ENCODE measurements around the gene GALNT7. TPM values are rescaled to one million over a fixed set of nuclear protein-coding genes. Genes with fewer than 3 reads are reported as not detected.

GALNT7 gene
- total RNA-seq, 1 donor from 2014 or later = 33.1 TPM

- Mint-ChIP-seq H3K27ac (peak within 1 kb of the TSS; percentile 99), H3K36me3 (ENCODE audit: low read depth) (peaks cover 44% of the 10 kb centered on the region), H3K4me1 (ENCODE audit: low read depth) (peaks cover 44% of the 10 kb centered on the region), H3K27me3 (ENCODE audit: low read depth) (no peaks in the 10 kb centered on the region), H3K4me3 (ENCODE audit: low read depth) (peak within 1 kb of the TSS; percentile 97), H3K9me3 (no peaks in the 10 kb centered on the region)
- intact Hi-C loops (cut with micrococcal nuclease) = loop anchor here (1.0 to 10.0 kb wide), 6 partner anchors 15 to 951 kb away; partner anchors contain the start of genes CEP44, FBXO8, GALNT7 and SAP30
- DNase-seq (ENCODE audit: low spot score) = peak; percentile 100
These were observed 165.7 kb downstream of the GALNT7 start, which contains the start of gene HMGB2 for GRCh38 chr4:173334085-173334890. Gene HMGB2, minus strand, starts transcription at chr4:173334358. Its CDS starts 709 bp downstream, at chr4:173333649.

- DNase-seq (ENCODE audit: low spot score) = peak; percentile 59
- peaks cover 40% of the 10 kb centered on the region for H3K4me1 Mint-ChIP-seq (ENCODE audit: low read depth)
- H3K36me3 Mint-ChIP-seq (ENCODE audit: low read depth) = peaks cover 35% of the 10 kb centered on the region
- peak overlapping the region; percentile 99 for H3K27ac Mint-ChIP-seq
- no peaks in the 10 kb centered on the region for H3K9me3 Mint-ChIP-seq
- no peaks in the 10 kb centered on the region for H3K27me3 Mint-ChIP-seq (ENCODE audit: low read depth)
- intact Hi-C loops (cut with micrococcal nuclease) = loop anchor here (1.0 to 10.0 kb wide), 6 partner anchors 16 to 950 kb away; partner anchors contain the start of genes CEP44, FBXO8, GALNT7 and SAP30
- peak overlapping the region; percentile 97 for H3K4me3 Mint-ChIP-seq (ENCODE audit: low read depth)
These were observed 166.5 kb downstream of the GALNT7 start for GRCh38 chr4:173334891-173335752.

- Mint-ChIP-seq H3K36me3 (ENCODE audit: low read depth) (peaks cover 18% of the 10 kb centered on the region), H3K4me3 (ENCODE audit: low read depth) (no peak overlapping the region), H3K27me3 (ENCODE audit: low read depth) (no peaks in the 10 kb centered on the region), H3K27ac (peak overlapping the region; percentile 2), H3K4me1 (ENCODE audit: low read depth) (peaks cover 24% of the 10 kb centered on the region), H3K9me3 (no peaks in the 10 kb centered on the region)
- DNase-seq (ENCODE audit: low spot score) = no peak
- intact Hi-C loops (cut with micrococcal nuclease) = loop anchor here (10.0 kb wide), 1 partner anchor 947 kb away; the partner anchor contains the start of genes CEP44 and FBXO8
These were observed 168.9 kb downstream of the GALNT7 start for GRCh38 chr4:173337463-173337862.

- no peak overlapping the region for H3K4me3 Mint-ChIP-seq (ENCODE audit: low read depth)
- H3K4me1 Mint-ChIP-seq (ENCODE audit: low read depth) = peaks cover 9% of the 10 kb centered on the region
- intact Hi-C loops (cut with micrococcal nuclease) = no loop called here
These were observed 175.3 kb downstream of the GALNT7 start for GRCh38 chr4:173343832-173344397.

GRCh38 chr4:173345648-173346047, 177.0 kb downstream of the GALNT7 start:
- Mint-ChIP-seq H3K27me3 (ENCODE audit: low read depth) (peaks cover 4% of the 10 kb centered on the region), H3K4me1 (ENCODE audit: low read depth) (peaks cover 9% of the 10 kb centered on the region), H3K36me3 (ENCODE audit: low read depth) (no peaks in the 10 kb centered on the region), H3K9me3 (no peaks in the 10 kb centered on the region), H3K4me3 (ENCODE audit: low read depth) (no peak overlapping the region), H3K27ac (no peak overlapping the region)
- intact Hi-C loops (cut with micrococcal nuclease) = no loop called here
- no peak for DNase-seq (ENCODE audit: low spot score)

More at GRCh38 chr4:173343832-173344397, 175.3 kb downstream of the GALNT7 start:
- no peak overlapping the region for H3K27ac Mint-ChIP-seq
- H3K27me3 Mint-ChIP-seq (ENCODE audit: low read depth) = peaks cover 1% of the 10 kb centered on the region
- H3K36me3 Mint-ChIP-seq (ENCODE audit: low read depth) = no peaks in the 10 kb centered on the region
- H3K9me3 Mint-ChIP-seq = no peaks in the 10 kb centered on the region
- DNase-seq (ENCODE audit: low spot score) = no peak

GRCh38 chr4:173346074-173346473, 177.5 kb downstream of the GALNT7 start:
- H3K4me3 Mint-ChIP-seq (ENCODE audit: low read depth) = no peak overlapping the region
- H3K27ac Mint-ChIP-seq = no peak overlapping the region
- peaks cover 7% of the 10 kb centered on the region for H3K27me3 Mint-ChIP-seq (ENCODE audit: low read depth)
- H3K9me3 Mint-ChIP-seq = no peaks in the 10 kb centered on the region
- no peak for DNase-seq (ENCODE audit: low spot score)
- H3K4me1 Mint-ChIP-seq (ENCODE audit: low read depth) = peaks cover 9% of the 10 kb centered on the region
- intact Hi-C loops (cut with micrococcal nuclease) = no loop called here
- no peaks in the 10 kb centered on the region for H3K36me3 Mint-ChIP-seq (ENCODE audit: low read depth)

GRCh38 chr4:173347467-173347866, 178.9 kb downstream of the GALNT7 start:
- peaks cover 9% of the 10 kb centered on the region for H3K4me1 Mint-ChIP-seq (ENCODE audit: low read depth)
- H3K36me3 Mint-ChIP-seq (ENCODE audit: low read depth) = no peaks in the 10 kb centered on the region
- intact Hi-C loops (cut with micrococcal nuclease) = no loop called here
- H3K4me3 Mint-ChIP-seq (ENCODE audit: low read depth) = no peak overlapping the region
- no peak for DNase-seq (ENCODE audit: low spot score)
- H3K27me3 Mint-ChIP-seq (ENCODE audit: low read depth) = peaks cover 7% of the 10 kb centered on the region
- H3K9me3 Mint-ChIP-seq = no peaks in the 10 kb centered on the region
- H3K27ac Mint-ChIP-seq = no peak overlapping the region

- DNase-seq (ENCODE audit: low spot score) = no peak
- Mint-ChIP-seq H3K4me1 (ENCODE audit: low read depth) (peaks cover 4% of the 10 kb centered on the region), H3K9me3 (no peaks in the 10 kb centered on the region), H3K27ac (no peak overlapping the region), H3K27me3 (ENCODE audit: low read depth) (peaks cover 13% of the 10 kb centered on the region), H3K4me3 (ENCODE audit: low read depth) (no peak overlapping the region), H3K36me3 (ENCODE audit: low read depth) (peaks cover 3% of the 10 kb centered on the region)
- intact Hi-C loops (cut with micrococcal nuclease) = no loop called here
These were observed 189.3 kb downstream of the GALNT7 start for GRCh38 chr4:173357939-173358338.

GRCh38 chr4:173360587-173361221, 192.1 kb downstream of the GALNT7 start:
- peaks cover 2% of the 10 kb centered on the region for H3K27me3 Mint-ChIP-seq (ENCODE audit: low read depth)
- peaks cover 12% of the 10 kb centered on the region for H3K4me1 Mint-ChIP-seq (ENCODE audit: low read depth)
- H3K27ac Mint-ChIP-seq = no peak overlapping the region
- intact Hi-C loops (cut with micrococcal nuclease) = no loop called here
- H3K9me3 Mint-ChIP-seq = no peaks in the 10 kb centered on the region
- H3K36me3 Mint-ChIP-seq (ENCODE audit: low read depth) = peaks cover 19% of the 10 kb centered on the region
- no peak overlapping the region for H3K4me3 Mint-ChIP-seq (ENCODE audit: low read depth)
- DNase-seq (ENCODE audit: low spot score) = no peak

- peaks cover 2% of the 10 kb centered on the region for H3K27me3 Mint-ChIP-seq (ENCODE audit: low read depth)
- peaks cover 24% of the 10 kb centered on the region for H3K36me3 Mint-ChIP-seq (ENCODE audit: low read depth)
- no peak overlapping the region for H3K27ac Mint-ChIP-seq
- peaks cover 28% of the 10 kb centered on the region for H3K4me1 Mint-ChIP-seq (ENCODE audit: low read depth)
- DNase-seq (ENCODE audit: low spot score) = no peak
- intact Hi-C loops (cut with micrococcal nuclease) = no loop called here
- no peak overlapping the region for H3K4me3 Mint-ChIP-seq (ENCODE audit: low read depth)
- H3K9me3 Mint-ChIP-seq = no peaks in the 10 kb centered on the region
These were observed 194.1 kb downstream of the GALNT7 start for GRCh38 chr4:173362666-173363065.

GRCh38 chr4:173365359-173365996, 196.9 kb downstream of the GALNT7 start:
- H3K36me3 Mint-ChIP-seq (ENCODE audit: low read depth) = peaks cover 22% of the 10 kb centered on the region
- intact Hi-C loops (cut with micrococcal nuclease) = no loop called here
- H3K27me3 Mint-ChIP-seq (ENCODE audit: low read depth) = no peaks in the 10 kb centered on the region
- no peak overlapping the region for H3K27ac Mint-ChIP-seq
- no peaks in the 10 kb centered on the region for H3K9me3 Mint-ChIP-seq
- DNase-seq (ENCODE audit: low spot score) = no peak
- H3K4me3 Mint-ChIP-seq (ENCODE audit: low read depth) = no peak overlapping the region
- H3K4me1 Mint-ChIP-seq (ENCODE audit: low read depth) = peaks cover 33% of the 10 kb centered on the region

GRCh38 chr4:173367285-173367684, 198.7 kb downstream of the GALNT7 start:
- peak overlapping the region; percentile 78 for H3K27ac Mint-ChIP-seq
- H3K27me3 Mint-ChIP-seq (ENCODE audit: low read depth) = no peaks in the 10 kb centered on the region
- H3K4me1 Mint-ChIP-seq (ENCODE audit: low read depth) = peaks cover 33% of the 10 kb centered on the region
- no peak for DNase-seq (ENCODE audit: low spot score)
- intact Hi-C loops (cut with micrococcal nuclease) = no loop called here
- H3K36me3 Mint-ChIP-seq (ENCODE audit: low read depth) = peaks cover 32% of the 10 kb centered on the region
- no peaks in the 10 kb centered on the region for H3K9me3 Mint-ChIP-seq
- peak overlapping the region; percentile 69 for H3K4me3 Mint-ChIP-seq (ENCODE audit: low read depth)

Measured in activated T-helper 2 cell treated with anti-CD3 and anti-CD28 coated beads, Interferon-gamma antibody, Interleukin-2, Interleukin-4, amounts not matched to agents 10 μg/mL and 5 μg/mL and 100 μg/mL, durations not matched to agents 14 hours and 24 hours and 36 hours (primary cell).